SHP77 treated with DMSO at 0.1 percent for 48 hours (cell line): ENCODE data around the gene CHST11.

Experiments used
- DNase-seq: peaks from one replicate; lab custom pipeline; 2025; lab: John Stamatoyannopoulos, UW

CHST11 gene

GRCh38 chr12:104433061-104433460 is 23.7 kb upstream of the CHST11 start:
- DNase-seq = no peak

- no peak for DNase-seq
These were observed 22.6 kb upstream of the CHST11 start for GRCh38 chr12:104434129-104434528.

GRCh38 chr12:104435175-104435574 is 21.6 kb upstream of the CHST11 start:
- DNase-seq = no peak

DNA sequence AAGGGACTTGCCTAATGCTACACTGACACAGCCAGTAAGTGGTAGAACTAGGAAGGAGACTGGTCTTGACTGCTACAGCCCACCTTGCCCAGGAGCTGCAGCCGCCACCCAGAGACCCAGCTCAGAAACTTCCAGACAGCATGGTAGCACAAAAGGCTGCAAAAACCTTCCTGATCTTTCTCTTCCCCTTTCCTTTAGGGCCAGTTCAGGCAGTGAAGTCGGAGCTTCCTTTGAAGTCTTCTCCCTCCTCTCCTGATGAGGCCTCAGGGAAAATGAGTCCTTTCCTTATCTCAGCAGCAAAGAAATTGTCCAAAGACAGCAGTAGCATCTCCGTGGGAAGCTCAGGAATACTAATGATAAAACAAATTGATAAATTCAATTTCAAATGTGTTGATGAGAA is 21.0 kb upstream of the CHST11 start:
- no peak for DNase-seq

DNA sequence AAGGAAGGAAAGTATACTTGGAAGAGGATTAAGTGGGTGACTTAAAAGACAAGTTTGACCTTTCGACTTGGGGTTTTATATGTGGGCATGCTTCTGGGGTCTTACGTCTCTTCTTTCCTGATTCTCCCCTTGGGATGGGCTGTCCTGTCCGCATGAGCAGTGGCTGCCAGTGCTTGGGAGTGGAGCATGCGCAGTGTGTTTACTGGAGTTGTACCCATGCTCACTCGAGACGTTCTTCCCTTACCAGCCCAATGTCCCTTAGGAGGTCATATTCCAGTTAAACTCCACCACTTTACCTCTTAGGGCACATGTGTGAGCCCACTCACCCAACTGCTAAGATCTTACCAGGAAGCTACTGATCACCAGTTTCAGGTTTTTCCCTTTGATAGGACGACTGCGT is 20.0 kb upstream of the CHST11 start:
- DNase-seq = no peak

DNA sequence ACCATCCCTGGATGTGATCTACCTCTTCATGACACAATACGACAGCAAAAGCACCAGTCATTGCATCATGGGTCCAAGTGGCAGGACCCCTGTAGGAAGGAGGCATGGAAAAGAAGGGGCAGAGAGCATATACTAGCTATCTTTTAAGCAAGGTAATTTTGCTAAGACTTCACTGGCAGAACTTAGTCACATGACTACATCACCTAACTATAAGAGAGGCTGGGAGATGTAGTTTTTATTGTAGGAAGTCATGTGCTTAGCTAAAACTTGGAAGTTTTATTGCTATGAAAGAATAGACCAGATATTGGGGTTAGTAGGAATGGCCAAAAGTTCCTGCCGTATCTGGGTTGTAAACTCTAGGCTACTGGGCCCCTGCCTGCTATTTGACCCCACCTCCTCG is 18.6 kb upstream of the CHST11 start:
- DNase-seq = no peak

- DNase-seq = no peak
These were observed 17.6 kb upstream of the CHST11 start for GRCh38 chr12:104439137-104439536.

DNA sequence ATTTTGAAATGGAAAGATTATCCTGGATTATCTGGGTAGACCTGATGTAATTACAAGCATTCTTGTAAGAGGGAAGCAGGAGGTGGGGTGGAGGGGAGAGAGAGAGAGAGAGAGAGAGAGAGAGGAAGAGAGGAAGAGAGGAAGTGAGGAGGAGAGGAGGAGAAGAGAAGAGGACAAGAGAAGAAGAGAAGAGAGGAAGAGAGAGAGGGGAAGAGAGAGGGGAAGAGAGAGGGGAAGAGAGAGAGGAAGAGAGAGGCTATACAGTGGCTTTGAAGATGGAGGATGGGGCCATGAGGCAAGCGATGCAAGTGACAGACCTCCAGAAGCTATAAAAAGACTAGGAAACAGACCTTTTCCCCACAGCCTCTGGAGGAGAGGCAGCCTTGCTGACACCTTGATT is 13.7 kb upstream of the CHST11 start:
- DNase-seq = no peak

GRCh38 chr12:104446646-104447421 is 9.9 kb upstream of the CHST11 start:
- no peak for DNase-seq

DNA sequence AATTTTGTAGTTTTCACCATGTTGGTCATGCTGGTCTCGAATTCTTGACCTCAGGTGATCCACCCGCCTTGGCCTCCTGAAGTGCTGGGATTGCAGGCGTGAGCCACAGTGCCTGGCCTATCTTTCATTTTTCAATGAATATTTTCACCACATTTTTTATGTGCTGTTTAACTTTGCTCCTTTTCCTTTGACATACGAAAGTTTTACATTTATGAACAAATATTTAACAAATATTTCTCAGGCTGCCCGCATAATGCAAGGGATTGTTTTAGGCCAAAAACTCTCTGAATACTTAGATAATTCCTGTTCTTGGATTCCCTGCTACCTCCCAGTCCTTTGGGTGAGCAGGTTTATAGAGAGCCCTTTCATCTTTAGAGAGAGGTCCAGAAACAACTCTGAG is 8.7 kb upstream of the CHST11 start:
- DNase-seq = no peak

GRCh38 chr12:104448451-104448850 is 8.3 kb upstream of the CHST11 start:
- DNase-seq = no peak

DNA sequence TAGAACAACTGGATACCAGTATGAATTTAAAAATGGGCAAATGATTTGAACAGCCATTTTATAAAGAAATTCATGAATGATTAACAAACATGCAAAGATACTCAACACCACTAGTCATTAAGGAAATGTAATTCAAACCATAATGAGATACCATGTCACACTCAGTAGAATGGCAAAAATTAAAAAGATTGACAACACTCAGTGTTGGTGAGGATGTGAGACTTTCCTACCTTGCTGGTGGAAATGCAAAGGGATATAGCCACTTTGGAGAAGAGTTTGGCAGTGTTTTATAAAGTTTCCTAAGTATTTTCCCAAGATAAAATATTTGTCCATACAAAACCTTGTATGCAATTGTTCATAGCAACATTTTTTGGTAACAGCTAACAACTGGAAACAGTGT is 6.0 kb upstream of the CHST11 start:
- no peak for DNase-seq

GRCh38 chr12:104452087-104452486 is 4.7 kb upstream of the CHST11 start:
- no peak for DNase-seq

GRCh38 chr12:104453133-104453532 is 3.6 kb upstream of the CHST11 start:
- no peak for DNase-seq

GRCh38 chr12:104454997-104455396 is 1.8 kb upstream of the CHST11 start:
- DNase-seq = no peak

- no peak for DNase-seq
These were observed 951 bp upstream of the CHST11 start for GRCh38 chr12:104455578-104456416.

DNA sequence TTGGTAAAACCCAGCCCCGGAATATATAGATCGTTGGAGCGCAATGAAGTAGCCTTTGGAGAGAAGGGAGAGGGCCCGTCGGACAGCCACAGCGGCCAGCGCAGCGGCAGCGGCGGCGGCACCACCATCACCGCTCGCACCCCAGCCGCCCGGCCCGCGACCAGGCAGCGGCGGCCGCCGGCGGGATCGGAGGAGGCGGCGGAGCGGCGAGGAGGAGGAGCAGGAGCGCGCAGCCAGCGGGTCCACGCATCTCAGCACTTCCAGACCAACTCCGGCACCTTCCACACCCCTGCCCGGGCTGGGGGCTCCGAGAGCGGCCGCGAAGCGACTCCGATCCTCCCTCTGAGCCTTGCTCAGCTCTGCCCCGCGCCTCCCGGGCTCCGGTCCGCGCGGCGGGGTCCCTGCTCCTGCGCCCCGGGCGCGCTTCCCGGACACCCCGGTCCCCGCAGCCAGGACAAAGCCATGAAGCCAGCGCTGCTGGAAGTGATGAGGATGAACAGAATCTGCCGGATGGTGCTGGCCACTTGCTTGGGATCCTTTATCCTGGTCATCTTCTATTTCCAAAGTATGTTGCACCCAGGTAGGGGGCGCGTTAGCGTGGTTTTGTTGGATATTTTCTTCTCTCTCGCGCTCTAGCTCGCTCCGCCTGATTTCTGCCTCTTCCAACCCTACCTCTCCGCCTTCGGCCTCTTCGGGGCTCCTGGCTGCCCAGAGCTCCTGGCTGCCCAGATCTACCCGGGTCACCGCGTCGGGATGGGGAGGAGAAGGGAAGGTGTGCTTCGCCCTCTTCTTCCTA is 400 bp downstream of the CHST11 start:
- DNase-seq = peak; percentile 36

- DNase-seq = no peak
These were observed 1.3 kb downstream of the CHST11 start for GRCh38 chr12:104457746-104458693.

- no peak for DNase-seq
These were observed 2.1 kb downstream of the CHST11 start for GRCh38 chr12:104458694-104459367.

- DNase-seq = no peak
These were observed 2.7 kb downstream of the CHST11 start for GRCh38 chr12:104459368-104459909.
